Activated CD8-positive, alpha-beta T cell treated with anti-CD3 and anti-CD28 coated beads for 36 hours (primary cell): Measurements from ENCODE around the gene RASAL1. TPM values are rescaled to one million over a fixed set of nuclear protein-coding genes. Genes with fewer than 3 reads are reported as not detected.
"Not testable (repeated sequence)": the region's sequence is repeated elsewhere in the genome, so short reads cannot be mapped to it uniquely, and the experiment has no call there.

Experiments
- ATAC-seq: fragments of 200-7000 bp; cut with Tn5 transposase; one replicate; pipeline ENCODE4 v1.10.0; 2021; ENCODE audit warnings: mild to moderate bottlenecking, moderate library complexity
- CTCF ChIA-PET: fragments of 350-600 bp; sonication (Branson Sonifier 250); formaldehyde crosslinking; loops from one replicate; lab custom pipeline; 2021; ENCODE audit warnings: antibody characterized with exemption; lab: Charles Lee
- POLR2A ChIA-PET: fragments of 350-600 bp; sonication (Branson Sonifier 250); formaldehyde crosslinking; loops from one replicate; lab custom pipeline; 2021; ENCODE audit warnings: antibody characterized with exemption; lab: Charles Lee
- DNase-seq: peaks from one replicate; pipeline ENCODE4 v3.0.0-alpha.2; 2020
- H3K27ac Mint-ChIP-seq: one replicate; pipeline ENCODE4 v1.8.0; 2021; ENCODE audit warnings: mild to moderate bottlenecking, mixed read lengths
- H3K27me3 Mint-ChIP-seq: one replicate; pipeline ENCODE4 v1.8.0; 2021; ENCODE audit warnings: mixed read lengths
- H3K36me3 Mint-ChIP-seq: one replicate; pipeline ENCODE4 v1.8.0; 2021; ENCODE audit warnings: low read depth, mixed read lengths
- H3K4me1 Mint-ChIP-seq: one replicate; pipeline ENCODE4 v1.8.0; 2021; ENCODE audit warnings: low read depth, mixed read lengths
- H3K4me3 Mint-ChIP-seq: one replicate; pipeline ENCODE4 v1.8.0; 2021; ENCODE audit warnings: mild to moderate bottlenecking, moderate library complexity, mixed read lengths
- H3K9me3 Mint-ChIP-seq: one replicate; pipeline ENCODE4 v1.8.0; 2021; ENCODE audit warnings: mixed read lengths
- intact Hi-C: fragments of 100-400 bp; cut with micrococcal nuclease; formaldehyde crosslinking; loops from one replicate; pipeline ENCODE4 v1.10.0; 2022
- total RNA-seq, 2 experiments: library from RNA; stranded (reverse); gene quantifications; one replicate each; pipeline ENCODE4 v1.2.3, GENCODE V29; 2021
- TF ChIP-seq, protein P1 (sequence below): fragments of 200-600 bp; IDR thresholded peaks from one replicate; pipeline ENCODE4 v1.8.0; 2022; ENCODE audit warnings: antibody characterized with exemption, mild to moderate bottlenecking

The RASAL1 gene
- total RNA-seq, 2 experiments from 2014 or later = 9.8 to 12.4 TPM

- ATAC-seq (no peak), DNase-seq (no peak)
- H3K9me3 Mint-ChIP-seq = peaks cover 5% of the 10 kb centered on the region
- H3K27ac Mint-ChIP-seq = no peak overlapping the region
- H3K4me3 Mint-ChIP-seq = no peak overlapping the region
- no peaks in the 10 kb centered on the region for H3K27me3 Mint-ChIP-seq
- CTCF ChIA-PET = interaction anchor here (1.5 kb wide), 1 partner anchor 9 kb away, joined by 5 read pairs; no protein-coding TSS in a partner anchor
- H3K4me1 Mint-ChIP-seq = peaks cover 8% of the 10 kb centered on the region
- POLR2A ChIA-PET = no interaction called here
- intact Hi-C loops = no loop called here
- TF ChIP-seq, protein P1, sequence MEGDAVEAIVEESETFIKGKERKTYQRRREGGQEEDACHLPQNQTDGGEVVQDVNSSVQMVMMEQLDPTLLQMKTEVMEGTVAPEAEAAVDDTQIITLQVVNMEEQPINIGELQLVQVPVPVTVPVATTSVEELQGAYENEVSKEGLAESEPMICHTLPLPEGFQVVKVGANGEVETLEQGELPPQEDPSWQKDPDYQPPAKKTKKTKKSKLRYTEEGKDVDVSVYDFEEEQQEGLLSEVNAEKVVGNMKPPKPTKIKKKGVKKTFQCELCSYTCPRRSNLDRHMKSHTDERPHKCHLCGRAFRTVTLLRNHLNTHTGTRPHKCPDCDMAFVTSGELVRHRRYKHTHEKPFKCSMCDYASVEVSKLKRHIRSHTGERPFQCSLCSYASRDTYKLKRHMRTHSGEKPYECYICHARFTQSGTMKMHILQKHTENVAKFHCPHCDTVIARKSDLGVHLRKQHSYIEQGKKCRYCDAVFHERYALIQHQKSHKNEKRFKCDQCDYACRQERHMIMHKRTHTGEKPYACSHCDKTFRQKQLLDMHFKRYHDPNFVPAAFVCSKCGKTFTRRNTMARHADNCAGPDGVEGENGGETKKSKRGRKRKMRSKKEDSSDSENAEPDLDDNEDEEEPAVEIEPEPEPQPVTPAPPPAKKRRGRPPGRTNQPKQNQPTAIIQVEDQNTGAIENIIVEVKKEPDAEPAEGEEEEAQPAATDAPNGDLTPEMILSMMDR = no peak
- no peaks in the 10 kb centered on the region for H3K36me3 Mint-ChIP-seq
These were observed 8.4 kb upstream of the RASAL1 start for GRCh38 chr12:113143959-113144358.

GRCh38 chr12:113142886-113143332 is 7.3 kb upstream of the RASAL1 start:
- CTCF ChIA-PET = interaction anchor here (1.0 kb wide), 1 partner anchor 10 kb away, joined by 4 read pairs; no protein-coding TSS in a partner anchor
- TF ChIP-seq, protein P1 = no peak
- DNase-seq = no peak
- no peak overlapping the region for H3K4me3 Mint-ChIP-seq
- H3K27ac Mint-ChIP-seq = peak overlapping the region; percentile 76
- intact Hi-C loops = no loop called here
- POLR2A ChIA-PET = interaction anchor here (1.8 kb wide), 1 partner anchor 10 kb away, joined by 4 read pairs; no protein-coding TSS in a partner anchor
- H3K27me3 Mint-ChIP-seq = no peaks in the 10 kb centered on the region
- peaks cover 5% of the 10 kb centered on the region for H3K9me3 Mint-ChIP-seq
- peaks cover 8% of the 10 kb centered on the region for H3K4me1 Mint-ChIP-seq
- H3K36me3 Mint-ChIP-seq = no peaks in the 10 kb centered on the region
- ATAC-seq = no peak

GRCh38 chr12:113142173-113142885 is 6.8 kb upstream of the RASAL1 start:
- Mint-ChIP-seq H3K27me3 (no peaks in the 10 kb centered on the region), H3K4me1 (peaks cover 8% of the 10 kb centered on the region), H3K36me3 (no peaks in the 10 kb centered on the region), H3K4me3 (no peak overlapping the region), H3K9me3 (peaks cover 3% of the 10 kb centered on the region), H3K27ac (peak overlapping the region; percentile 76)
- CTCF ChIA-PET = interaction anchor here (1.0 kb wide), 2 partner anchors 10 kb away, joined by 3 to 4 read pairs; no protein-coding TSS in a partner anchor
- POLR2A ChIA-PET = interaction anchor here (1.8 kb wide), 1 partner anchor 11 kb away, joined by 4 read pairs; no protein-coding TSS in a partner anchor
- DNase-seq (peak; percentile 68), ATAC-seq (peak; percentile 84)
- TF ChIP-seq, protein P1 = no peak
- intact Hi-C loops = no loop called here

- H3K4me3 Mint-ChIP-seq, H3K36me3 Mint-ChIP-seq, DNase-seq, H3K9me3 Mint-ChIP-seq, H3K27me3 Mint-ChIP-seq, intact Hi-C loops, ATAC-seq: not testable (repeated sequence)
- CTCF ChIA-PET = interaction anchor here (1.0 kb wide), 1 partner anchor 11 kb away, joined by 3 read pairs; no protein-coding TSS in a partner anchor
- Mint-ChIP-seq H3K4me1 (peaks cover 10% of the 10 kb centered on the region), H3K27ac (peak overlapping the region; percentile 76)
- POLR2A ChIA-PET = interaction anchor here (1.8 kb wide), 1 partner anchor 12 kb away, joined by 4 read pairs; no protein-coding TSS in a partner anchor
These were observed 6.2 kb upstream of the RASAL1 start for GRCh38 chr12:113141716-113142115.

DNA sequence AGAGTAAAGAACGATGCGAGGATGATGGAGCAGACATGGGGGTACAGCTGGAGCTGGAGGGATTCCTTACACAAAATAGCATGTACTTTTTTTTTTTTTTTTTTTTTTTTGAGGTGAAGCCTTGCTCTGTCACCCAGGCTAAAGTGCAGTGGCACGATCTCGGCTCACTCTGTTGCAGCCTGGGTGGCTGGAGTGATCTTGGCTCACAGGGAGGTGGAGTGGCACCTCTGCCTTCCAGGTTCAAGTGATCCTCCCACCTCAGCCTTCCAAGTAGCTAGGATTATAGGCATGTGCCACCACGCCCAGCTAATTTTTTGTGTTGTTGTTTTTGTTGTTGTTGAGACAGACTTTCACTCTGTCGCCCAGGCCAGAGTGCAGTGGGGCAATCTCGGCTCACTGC is 5.1 kb upstream of the RASAL1 start:
- ChIA-PET POLR2A (no interaction called here), CTCF (no interaction called here)
- intact Hi-C loops = no loop called here
- H3K27ac Mint-ChIP-seq = no peak overlapping the region
- TF ChIP-seq, protein P1 = no peak
- no peaks in the 10 kb centered on the region for H3K36me3 Mint-ChIP-seq
- H3K4me1 Mint-ChIP-seq = peaks cover 20% of the 10 kb centered on the region
- H3K4me3 Mint-ChIP-seq = no peak overlapping the region
- H3K9me3 Mint-ChIP-seq = no peaks in the 10 kb centered on the region
- ATAC-seq (no peak), DNase-seq (no peak)
- H3K27me3 Mint-ChIP-seq = no peaks in the 10 kb centered on the region
